ENCODE data around the gene ENPP3.

ENPP3 gene

DNA sequence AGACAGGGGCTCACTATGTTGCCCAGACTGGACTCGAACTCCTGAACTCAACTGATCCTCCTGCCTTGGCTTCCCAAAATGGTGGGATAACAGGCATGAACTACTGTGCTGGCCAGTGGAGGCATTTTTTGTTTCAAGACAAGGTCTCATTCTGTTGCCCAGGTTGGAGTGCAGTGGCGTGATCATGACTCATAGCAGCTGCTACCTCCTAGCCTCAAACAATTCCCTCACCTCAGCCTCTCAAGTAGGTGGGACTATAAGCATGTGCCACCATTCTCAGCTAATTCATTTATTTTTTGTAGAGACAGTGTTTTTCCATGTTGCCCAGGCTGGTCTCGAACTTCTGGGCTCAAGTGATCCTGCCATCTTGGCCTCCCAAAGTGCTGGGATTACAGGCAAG lies 17.2 kb downstream of the ENPP3 start:
- TF ChIP-seq, protein P1, sequence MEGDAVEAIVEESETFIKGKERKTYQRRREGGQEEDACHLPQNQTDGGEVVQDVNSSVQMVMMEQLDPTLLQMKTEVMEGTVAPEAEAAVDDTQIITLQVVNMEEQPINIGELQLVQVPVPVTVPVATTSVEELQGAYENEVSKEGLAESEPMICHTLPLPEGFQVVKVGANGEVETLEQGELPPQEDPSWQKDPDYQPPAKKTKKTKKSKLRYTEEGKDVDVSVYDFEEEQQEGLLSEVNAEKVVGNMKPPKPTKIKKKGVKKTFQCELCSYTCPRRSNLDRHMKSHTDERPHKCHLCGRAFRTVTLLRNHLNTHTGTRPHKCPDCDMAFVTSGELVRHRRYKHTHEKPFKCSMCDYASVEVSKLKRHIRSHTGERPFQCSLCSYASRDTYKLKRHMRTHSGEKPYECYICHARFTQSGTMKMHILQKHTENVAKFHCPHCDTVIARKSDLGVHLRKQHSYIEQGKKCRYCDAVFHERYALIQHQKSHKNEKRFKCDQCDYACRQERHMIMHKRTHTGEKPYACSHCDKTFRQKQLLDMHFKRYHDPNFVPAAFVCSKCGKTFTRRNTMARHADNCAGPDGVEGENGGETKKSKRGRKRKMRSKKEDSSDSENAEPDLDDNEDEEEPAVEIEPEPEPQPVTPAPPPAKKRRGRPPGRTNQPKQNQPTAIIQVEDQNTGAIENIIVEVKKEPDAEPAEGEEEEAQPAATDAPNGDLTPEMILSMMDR (IDR thresholded peaks at IDR 0.05): no peak
- no peaks in the 10 kb centered on the region for H3K9me3 ChIP-seq
- H3K27ac ChIP-seq: no peak overlapping the region
- no peaks in the 10 kb centered on the region for H3K4me1 ChIP-seq (ENCODE audit: control insufficient read depth in 1 of 2, insufficient read depth in 1 of 2, low read depth in 1 of 2, low read length in 1 of 2)
- no peak overlapping the region for H3K4me3 ChIP-seq (ENCODE audit: low read depth in 1 of 2, low read length in 1 of 2)
- no peaks in the 10 kb centered on the region for H3K27me3 ChIP-seq
- H3K36me3 ChIP-seq: no peaks in the 10 kb centered on the region

DNA sequence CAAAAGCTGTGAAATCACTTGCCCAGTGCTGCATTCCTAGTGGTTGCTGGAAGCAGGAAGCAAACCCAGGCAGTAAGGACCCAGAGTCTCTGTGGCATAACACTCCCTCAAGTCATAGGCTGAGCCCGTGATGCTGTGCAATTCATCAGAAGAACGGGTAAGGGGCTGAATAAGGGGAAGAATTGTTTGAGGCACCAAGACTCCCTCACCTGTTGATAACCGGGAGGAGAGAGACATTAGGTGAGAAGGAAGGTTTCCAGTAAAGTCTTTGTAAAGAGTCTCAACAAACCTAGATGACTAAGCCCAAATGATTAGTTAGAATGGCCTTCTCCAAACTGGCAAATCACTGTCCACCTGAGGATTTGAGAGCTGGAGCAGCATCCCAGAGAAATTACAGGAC lies 18.3 kb downstream of the ENPP3 start:
- H3K4me1 ChIP-seq (ENCODE audit: control insufficient read depth in 1 of 2, insufficient read depth in 1 of 2, low read depth in 1 of 2, low read length in 1 of 2): no peaks in the 10 kb centered on the region
- H3K36me3 ChIP-seq: no peaks in the 10 kb centered on the region
- H3K9me3 ChIP-seq: no peaks in the 10 kb centered on the region
- no peak overlapping the region for H3K4me3 ChIP-seq (ENCODE audit: low read depth in 1 of 2, low read length in 1 of 2)
- H3K27me3 ChIP-seq: no peaks in the 10 kb centered on the region
- TF ChIP-seq, protein P1 (IDR thresholded peaks at IDR 0.05): no peak
- H3K27ac ChIP-seq: no peak overlapping the region

DNA sequence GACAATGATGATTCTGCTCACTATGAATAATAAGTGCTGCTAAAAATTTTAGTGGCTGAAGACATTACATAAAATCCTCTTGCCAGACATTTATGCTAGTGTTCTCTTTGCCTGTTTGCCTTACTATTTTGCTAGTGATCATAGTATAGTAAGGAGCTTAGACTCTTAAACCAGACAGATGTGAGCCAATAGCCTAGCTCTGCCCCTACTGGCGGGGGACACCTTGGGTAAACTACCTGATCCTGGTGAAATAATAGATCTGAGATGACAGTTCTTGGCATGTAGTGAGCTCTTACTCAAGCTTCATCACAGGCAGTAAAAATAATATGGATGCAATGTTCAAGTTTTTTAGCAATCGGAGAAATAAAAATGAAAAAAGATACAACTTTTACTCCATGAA lies 18.8 kb downstream of the ENPP3 start:
- Histone ChIP-seq H3K9me3 (no peaks in the 10 kb centered on the region), H3K36me3 (no peaks in the 10 kb centered on the region), H3K27me3 (no peaks in the 10 kb centered on the region), H3K4me1 (ENCODE audit: control insufficient read depth in 1 of 2, insufficient read depth in 1 of 2, low read depth in 1 of 2, low read length in 1 of 2) (no peaks in the 10 kb centered on the region), H3K4me3 (ENCODE audit: low read depth in 1 of 2, low read length in 1 of 2) (no peak overlapping the region), H3K27ac (no peak overlapping the region)
- TF ChIP-seq, protein P1 (IDR thresholded peaks at IDR 0.05): no peak

GRCh38 chr6:131656667-131657066 lies 19.6 kb downstream of the ENPP3 start:
- no peaks in the 10 kb centered on the region for H3K36me3 ChIP-seq
- H3K27me3 ChIP-seq: no peaks in the 10 kb centered on the region
- H3K27ac ChIP-seq: no peak overlapping the region
- TF ChIP-seq, protein P1 (IDR thresholded peaks at IDR 0.05): no peak
- H3K4me1 ChIP-seq (ENCODE audit: control insufficient read depth in 1 of 2, insufficient read depth in 1 of 2, low read depth in 1 of 2, low read length in 1 of 2): no peaks in the 10 kb centered on the region
- no peak overlapping the region for H3K4me3 ChIP-seq (ENCODE audit: low read depth in 1 of 2, low read length in 1 of 2)
- H3K9me3 ChIP-seq: no peaks in the 10 kb centered on the region

- Histone ChIP-seq H3K4me1 (ENCODE audit: control insufficient read depth in 1 of 2, insufficient read depth in 1 of 2, low read depth in 1 of 2, low read length in 1 of 2) (no peaks in the 10 kb centered on the region), H3K9me3 (no peaks in the 10 kb centered on the region), H3K27ac (no peak overlapping the region), H3K27me3 (no peaks in the 10 kb centered on the region), H3K36me3 (no peaks in the 10 kb centered on the region), H3K4me3 (ENCODE audit: low read depth in 1 of 2, low read length in 1 of 2) (no peak overlapping the region)
- TF ChIP-seq, protein P1 (IDR thresholded peaks at IDR 0.05): no peak
Observed at GRCh38 chr6:131657222-131657621, 20.1 kb downstream of the ENPP3 start.

GRCh38 chr6:131657630-131658111 lies 20.6 kb downstream of the ENPP3 start:
- H3K4me1 ChIP-seq (ENCODE audit: control insufficient read depth in 1 of 2, insufficient read depth in 1 of 2, low read depth in 1 of 2, low read length in 1 of 2): no peaks in the 10 kb centered on the region
- H3K9me3 ChIP-seq: no peaks in the 10 kb centered on the region
- H3K27me3 ChIP-seq: no peaks in the 10 kb centered on the region
- H3K36me3 ChIP-seq: no peaks in the 10 kb centered on the region
- H3K27ac ChIP-seq: no peak overlapping the region
- TF ChIP-seq, protein P1 (IDR thresholded peaks at IDR 0.05): no peak
- no peak overlapping the region for H3K4me3 ChIP-seq (ENCODE audit: low read depth in 1 of 2, low read length in 1 of 2)

All from neutrophil (primary cell).